HepG2 (cell line): ENCODE results near the gene TTLL10. TPM values are rescaled to one million over a fixed set of nuclear protein-coding genes. Genes with fewer than 3 reads are reported as not detected.

Experiments used
- ATAC-seq: fragments of 200-7000 bp; cut with Tn5 transposase; 3 replicates; pipeline ENCODE4 v1.9.1; 2020; ENCODE audit warnings: mild to moderate bottlenecking, moderate library complexity
- BruUV-seq: library from RNA; stranded (reverse); fragments of 400-500 nt; replicated peaks from 2 replicates; lab custom pipeline; 2021; lab: Mats Ljungman, UMichigan
- CTCF ChIA-PET: fragments of 300-600 bp; formaldehyde crosslinking; extraction: SDS; loops from one replicate; lab custom pipeline; 2021; ENCODE audit warnings: low total read pairs, inconsistent platforms, low intra/inter-chr PET ratio; lab: Yijun Ruan, JAX
- POLR2A ChIA-PET: fragments of 350-600 bp; sonication (Branson Sonifier 250); formaldehyde crosslinking; loops from one replicate; lab custom pipeline; 2020; ENCODE audit warnings: antibody characterized with exemption, inconsistent platforms; lab: Yijun Ruan, JAX
- DNase-seq: peaks from one replicate; pipeline ENCODE4 v3.0.0-alpha.2; 2015; ENCODE audit warnings: low spot score
- FAIRE-seq: peaks from 3 replicates; lab custom pipeline; 2011; peaks lifted over from hg19 to GRCh38; lab: Jason Lieb, UNC
- H2AFZ ChIP-seq: one replicate; pipeline ENCODE4 v1.6.1; 2011; ENCODE audit warnings: low read length, inconsistent platforms
- H3K27ac ChIP-seq: fragments of 300-600 bp; 3 replicates; pipeline ENCODE4 v1.8.0; 2011; ENCODE audit warnings: mixed run types, mild to moderate bottlenecking, mixed read lengths, low read length, inconsistent platforms; ENCODE audit not compliant: insufficient read depth; ENCODE audit errors: extremely low read length
- H3K27me3 ChIP-seq, 2 experiments: fragments of 200-600 bp in 1 of 2; 2 replicates in 1 of 2; 3 replicates in 1 of 2; pipeline versions ENCODE4 v1.6.0 to v1.8.0; 2011; ENCODE audit warnings: low read length in 2 of 2, mild to moderate bottlenecking in 2 of 2, moderate library complexity in 2 of 2, inconsistent platforms in 1 of 2; ENCODE audit not compliant: insufficient read depth in 2 of 2, control insufficient read depth in 1 of 2
- H3K36me3 ChIP-seq, 2 experiments: fragments of 200-600 bp in 1 of 2; replicated peaks in 1 of 2; 2 replicates in 1 of 2; 3 replicates in 1 of 2; pipeline versions ENCODE4 v1.5.1 to v1.8.0; 2011; ENCODE audit warnings: low read length in 2 of 2, inconsistent platforms in 1 of 2; ENCODE audit not compliant: insufficient read depth in 2 of 2, control insufficient read depth in 1 of 2
- H3K4me1 ChIP-seq: 2 replicates; pipeline ENCODE4 v1.5.1; 2012; ENCODE audit warnings: low read length, inconsistent platforms; ENCODE audit not compliant: insufficient read depth
- H3K4me2 ChIP-seq: 2 replicates; pipeline ENCODE4 v1.6.0; 2011; ENCODE audit warnings: low read depth, low read length, inconsistent platforms
- H3K4me3 ChIP-seq, 3 experiments: fragments of 200-600 bp in 1 of 3; sonication (generic), shearing (Covaris generic) in 1 of 3; replicated peaks in 1 of 3; 2 replicates each; pipeline ENCODE4 v1.5.1; 2011 to 2016; ENCODE audit warnings: low read length in 3 of 3, inconsistent platforms in 2 of 3, low read depth in 2 of 3, mild to moderate bottlenecking in 2 of 3, control low read depth in 1 of 3, mixed read lengths in 1 of 3; ENCODE audit not compliant: insufficient read depth in 1 of 3
- H3K79me2 ChIP-seq: one replicate; pipeline ENCODE4 v1.6.1; 2011; ENCODE audit warnings: low read length, inconsistent platforms; ENCODE audit not compliant: insufficient read depth
- H3K9ac ChIP-seq: 2 replicates; pipeline ENCODE4 v1.6.0; 2011; ENCODE audit warnings: mild to moderate bottlenecking, low read depth, low read length, inconsistent platforms; ENCODE audit not compliant: insufficient read depth
- H3K9me3 ChIP-seq: 2 replicates; pipeline ENCODE4 v1.5.1; 2012; ENCODE audit warnings: mild to moderate bottlenecking, low read length
- H4K20me1 ChIP-seq: 2 replicates; pipeline ENCODE4 v1.6.0; 2011; ENCODE audit warnings: inconsistent platforms, mild to moderate bottlenecking, low read length, moderate library complexity; ENCODE audit not compliant: insufficient read depth
- AGO2 ChIP-seq: fragments of 200-400 bp; formaldehyde crosslinking; optimal IDR thresholded peaks from 2 replicates; pipeline ENCODE3; 2017; ENCODE audit warnings: mild to moderate bottlenecking, low read depth, low read length, moderate library complexity
- KDM5A ChIP-seq: fragments of 200-600 bp; sonication (generic); IDR thresholded peaks from 2 replicates; pipeline ENCODE4 v1.7.0; 2018; ENCODE audit warnings: antibody characterized with exemption, mild to moderate bottlenecking, low read length, borderline replicate concordance
- KMT2A ChIP-seq: sonication (generic); formaldehyde crosslinking; IDR thresholded peaks from 2 replicates; pipeline ENCODE4 v1.4.0; 2020; ENCODE audit warnings: missing genetic modification reagents
- RBM22 ChIP-seq: fragments of 200-400 bp; formaldehyde crosslinking; optimal IDR thresholded peaks from 2 replicates; pipeline ENCODE3; 2017; ENCODE audit warnings: mild to moderate bottlenecking, low read length, moderate library complexity
- SMAD1 ChIP-seq: sonication (generic); formaldehyde crosslinking; IDR thresholded peaks from 2 replicates; pipeline ENCODE4 v1.4.0; 2020; ENCODE audit warnings: missing genetic modification reagents, low read depth, mild to moderate bottlenecking, borderline replicate concordance
- ZBTB7B ChIP-seq: sonication (generic); formaldehyde crosslinking; IDR thresholded peaks from 2 replicates; pipeline ENCODE4 v1.4.0; 2020; ENCODE audit warnings: missing genetic modification reagents
- ZFYVE20 ChIP-seq: sonication (generic); formaldehyde crosslinking; IDR thresholded peaks from 2 replicates; pipeline ENCODE4 v1.8.0; 2023; ENCODE audit warnings: low read depth, mild to moderate bottlenecking, moderate library complexity, missing genetic modification reagents, borderline replicate concordance
- ZNF264 ChIP-seq: sonication (generic); formaldehyde crosslinking; IDR thresholded peaks from 2 replicates; pipeline ENCODE4 v1.4.0; 2020; ENCODE audit warnings: missing genetic modification reagents
- ZNF558 ChIP-seq: sonication (generic); formaldehyde crosslinking; IDR thresholded peaks from 2 replicates; pipeline ENCODE4 v1.9.0; 2022; ENCODE audit warnings: mild to moderate bottlenecking, missing genetic modification reagents, borderline replicate concordance
- WGBS: methylation state at CpG from one replicate; pipeline ENCODE4 v1.1.6; 2017; ENCODE audit warnings: low lambda C conversion rate; 5-methylcytosine and 5-hydroxymethylcytosine counted together
- in situ Hi-C: cut with HindIII; loops from 2 replicates; pipeline ENCODE4 v1.10.0; 2017; ENCODE audit warnings: low pct_unique_long_range_greater_than_20kb; ENCODE audit not compliant: extremely low pct_ligation_motif_present
- intact Hi-C: fragments of 100-400 bp; cut with micrococcal nuclease; formaldehyde crosslinking; loops from one replicate; pipeline ENCODE4 v1.10.0; 2022; ENCODE audit not compliant: unreplicated experiment
- polyA plus RNA-seq, 8 experiments: library from polyadenylated mRNA; depleted of rRNA in 3 of 8; stranded (reverse) in 7 of 8; unstranded in 1 of 8; fragments of >200 nt; fragmentation: Illumina TruSeq in 4 of 8; extraction: Trizol in 4 of 8; gene quantifications; 2 replicates each; pipeline versions ENCODE4 v1.2.1 to v1.2.3, GENCODE V29; 2011 to 2016; ENCODE audit warnings: low read depth in 4 of 8, missing spikeins in 1 of 8, mixed read lengths in 1 of 8; ENCODE audit not compliant: insufficient read depth in 1 of 8
- total RNA-seq, 5 experiments: library from RNA; depleted of rRNA; stranded (reverse); fragments of >200 nt; fragmentation: Illumina TruSeq; extraction: Trizol; gene quantifications; 2 replicates each; pipeline ENCODE4 v1.2.3, GENCODE V29; 2016; ENCODE audit warnings: low read depth in 1 of 5
- TF ChIP-seq, protein P1 (sequence below): sonication (generic); formaldehyde crosslinking; IDR thresholded peaks from 2 replicates; pipeline ENCODE4 v1.5.1; 2020; ENCODE audit warnings: mild to moderate bottlenecking, missing genetic modification reagents, moderate library complexity

Gene TTLL10
- total and polyA plus RNA-seq, 2 of the 13 experiments (the other 11 are each of a cell fraction or from before 2014, with no cell fraction given), result not detected

DNA sequence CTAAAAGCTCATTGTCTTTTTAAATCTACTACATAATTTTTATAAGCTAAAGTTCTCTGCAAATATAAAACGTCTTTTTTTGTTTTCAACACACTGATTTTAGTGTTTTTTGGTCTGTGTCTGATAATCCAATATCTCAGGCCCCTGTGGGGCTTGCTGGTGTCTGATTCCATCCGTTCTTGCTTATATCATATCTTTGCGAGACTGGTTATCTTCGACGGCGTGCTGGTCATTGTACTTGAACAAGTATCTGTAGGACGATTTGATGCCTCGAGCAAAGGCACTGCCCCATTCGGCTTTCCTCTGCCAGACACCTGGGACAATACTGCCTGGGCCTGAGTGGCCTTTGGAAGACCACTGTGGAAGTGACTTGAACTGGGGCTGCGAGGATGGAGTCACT is 18.4 kb upstream of the TTLL10 start (continued):
- TF ChIP-seq, protein P1, sequence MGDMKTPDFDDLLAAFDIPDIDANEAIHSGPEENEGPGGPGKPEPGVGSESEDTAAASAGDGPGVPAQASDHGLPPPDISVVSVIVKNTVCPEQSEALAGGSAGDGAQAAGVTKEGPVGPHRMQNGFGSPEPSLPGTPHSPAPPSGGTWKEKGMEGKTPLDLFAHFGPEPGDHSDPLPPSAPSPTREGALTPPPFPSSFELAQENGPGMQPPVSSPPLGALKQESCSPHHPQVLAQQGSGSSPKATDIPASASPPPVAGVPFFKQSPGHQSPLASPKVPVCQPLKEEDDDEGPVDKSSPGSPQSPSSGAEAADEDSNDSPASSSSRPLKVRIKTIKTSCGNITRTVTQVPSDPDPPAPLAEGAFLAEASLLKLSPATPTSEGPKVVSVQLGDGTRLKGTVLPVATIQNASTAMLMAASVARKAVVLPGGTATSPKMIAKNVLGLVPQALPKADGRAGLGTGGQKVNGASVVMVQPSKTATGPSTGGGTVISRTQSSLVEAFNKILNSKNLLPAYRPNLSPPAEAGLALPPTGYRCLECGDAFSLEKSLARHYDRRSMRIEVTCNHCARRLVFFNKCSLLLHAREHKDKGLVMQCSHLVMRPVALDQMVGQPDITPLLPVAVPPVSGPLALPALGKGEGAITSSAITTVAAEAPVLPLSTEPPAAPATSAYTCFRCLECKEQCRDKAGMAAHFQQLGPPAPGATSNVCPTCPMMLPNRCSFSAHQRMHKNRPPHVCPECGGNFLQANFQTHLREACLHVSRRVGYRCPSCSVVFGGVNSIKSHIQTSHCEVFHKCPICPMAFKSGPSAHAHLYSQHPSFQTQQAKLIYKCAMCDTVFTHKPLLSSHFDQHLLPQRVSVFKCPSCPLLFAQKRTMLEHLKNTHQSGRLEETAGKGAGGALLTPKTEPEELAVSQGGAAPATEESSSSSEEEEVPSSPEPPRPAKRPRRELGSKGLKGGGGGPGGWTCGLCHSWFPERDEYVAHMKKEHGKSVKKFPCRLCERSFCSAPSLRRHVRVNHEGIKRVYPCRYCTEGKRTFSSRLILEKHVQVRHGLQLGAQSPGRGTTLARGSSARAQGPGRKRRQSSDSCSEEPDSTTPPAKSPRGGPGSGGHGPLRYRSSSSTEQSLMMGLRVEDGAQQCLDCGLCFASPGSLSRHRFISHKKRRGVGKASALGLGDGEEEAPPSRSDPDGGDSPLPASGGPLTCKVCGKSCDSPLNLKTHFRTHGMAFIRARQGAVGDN (CRISPR knock-in tag), result no peak
- no peak for TF ChIP-seq SMAD1
- no peak for TF ChIP-seq KDM5A
- no peak for TF ChIP-seq KMT2A (CRISPR knock-in tag)

DNA sequence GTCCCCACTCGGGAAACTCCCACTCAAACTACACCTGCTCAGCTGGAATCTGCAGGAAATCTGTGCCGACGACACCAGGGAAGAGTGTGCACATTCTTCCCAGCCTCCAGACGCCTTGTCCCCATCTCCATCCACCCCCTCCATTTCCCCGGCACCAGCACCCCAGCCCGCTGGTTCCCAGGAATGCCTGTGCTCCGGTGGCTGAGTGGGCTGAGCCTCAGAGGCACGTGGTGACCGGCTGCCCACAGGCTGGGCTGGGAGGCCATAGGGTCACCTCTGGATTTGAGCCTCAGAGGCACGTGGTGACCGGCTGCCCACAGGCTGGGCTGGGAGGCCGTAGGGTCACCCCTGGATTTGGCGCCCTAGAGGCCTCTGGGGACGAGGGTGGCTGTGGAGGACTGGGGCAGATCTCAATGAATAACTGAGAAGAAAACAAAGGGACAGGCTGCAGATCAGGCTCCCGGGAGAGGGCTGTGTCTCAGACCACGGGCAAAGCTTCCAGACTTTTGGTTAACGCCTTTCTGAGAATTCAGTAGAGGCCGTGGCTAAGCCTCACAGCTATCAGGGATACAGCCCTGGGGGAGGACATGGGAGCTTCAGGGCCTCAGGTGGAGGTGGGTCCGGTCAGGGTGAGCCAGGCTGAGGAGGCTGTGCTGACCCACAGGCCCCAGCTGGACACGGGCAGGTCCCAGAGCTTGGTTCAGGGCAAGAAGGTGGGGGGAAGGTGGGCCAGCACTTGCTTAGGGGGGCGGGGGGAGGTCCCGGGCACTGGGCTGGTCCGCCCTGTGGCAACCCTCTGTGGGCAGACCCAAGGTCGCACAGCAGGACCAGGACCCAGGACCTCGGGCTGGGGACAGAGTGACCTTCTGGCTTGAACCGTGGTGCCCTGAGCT is 17.3 kb upstream of the TTLL10 start:
- Histone ChIP-seq H3K27ac (no peak overlapping the region), H3K36me3 (no peaks in the 10 kb centered on the region; a peak in 1 of 5 replicates), H3K4me1 (peaks cover 39% of the 10 kb centered on the region), H3K79me2 (no peaks in the 10 kb centered on the region), H2AFZ (no peak overlapping the region), H3K27me3 (no peaks in the 10 kb centered on the region), H3K4me2 (no peak overlapping the region), H3K9me3 (no peaks in the 10 kb centered on the region), H3K4me3 (no peak overlapping the region), H4K20me1 (no peaks in the 10 kb centered on the region; the same call in 1 of the 2 replicates), H3K9ac (no peak overlapping the region)
- no peak for ATAC-seq
- CTCF ChIA-PET, result no interaction called here
- in situ Hi-C loops (no loop called here), intact Hi-C loops (no loop called here)
- no peak for FAIRE-seq
- BruUV-seq, result no TSS peak
- POLR2A ChIA-PET, result interaction anchor here (0.7 kb wide), 1 partner anchor 28 kb away, joined by 4 read pairs; no protein-coding TSS in a partner anchor
- DNase-seq, result no peak
- 82% methylated on average over 16 of the region's 26 CpGs for WGBS
- TF ChIP-seq RBM22 (no peak), ZFYVE20 (CRISPR knock-in tag) (no peak), AGO2 (peak; percentile 53), ZNF264 (no peak), ZNF558 (CRISPR knock-in tag) (no peak), ZBTB7B (CRISPR knock-in tag) (no peak)
